HG03060 (cell line): ENCODE measurements around the gene GSN.

Source experiments
- ATAC-seq: cut with Tn5 transposase; IDR thresholded peaks from one replicate; pipeline ENCODE4 v1.9.1; 2021; ENCODE audit warnings: low read depth, moderate number of reproducible peaks; ENCODE audit not compliant: unreplicated experiment

The GSN gene

GRCh38 chr9:121267689-121268597 is at the start of gene GSN:
TSS of gene GSN (plus strand) at chr9:121268162. CDS start at chr9:121301972, 33,810 bp downstream.
- ATAC-seq, result no peak

- peak; percentile 26 for ATAC-seq
These were observed 49.5 kb upstream of the GSN start for GRCh38 chr9:121218357-121219027.

DNA sequence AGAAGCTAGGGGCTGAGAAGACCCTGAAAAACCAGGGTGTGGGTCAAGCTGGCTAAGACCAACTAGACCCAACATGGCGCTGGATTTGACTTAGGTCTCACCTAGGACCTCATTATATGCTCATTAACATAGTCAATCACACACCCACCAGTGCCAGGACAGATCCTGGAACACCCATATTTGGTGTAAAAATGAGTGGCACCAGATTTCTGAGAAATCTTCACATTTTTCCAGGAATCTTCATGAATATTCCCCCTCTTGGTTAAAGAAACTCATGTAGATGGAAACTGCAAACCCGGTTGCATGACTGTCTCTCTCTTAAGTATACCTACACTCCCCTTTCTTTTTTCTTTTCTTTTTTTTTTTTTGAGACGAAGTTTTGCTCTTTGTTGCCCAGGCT is 48.4 kb upstream of the GSN start:
- ATAC-seq, result no peak

DNA sequence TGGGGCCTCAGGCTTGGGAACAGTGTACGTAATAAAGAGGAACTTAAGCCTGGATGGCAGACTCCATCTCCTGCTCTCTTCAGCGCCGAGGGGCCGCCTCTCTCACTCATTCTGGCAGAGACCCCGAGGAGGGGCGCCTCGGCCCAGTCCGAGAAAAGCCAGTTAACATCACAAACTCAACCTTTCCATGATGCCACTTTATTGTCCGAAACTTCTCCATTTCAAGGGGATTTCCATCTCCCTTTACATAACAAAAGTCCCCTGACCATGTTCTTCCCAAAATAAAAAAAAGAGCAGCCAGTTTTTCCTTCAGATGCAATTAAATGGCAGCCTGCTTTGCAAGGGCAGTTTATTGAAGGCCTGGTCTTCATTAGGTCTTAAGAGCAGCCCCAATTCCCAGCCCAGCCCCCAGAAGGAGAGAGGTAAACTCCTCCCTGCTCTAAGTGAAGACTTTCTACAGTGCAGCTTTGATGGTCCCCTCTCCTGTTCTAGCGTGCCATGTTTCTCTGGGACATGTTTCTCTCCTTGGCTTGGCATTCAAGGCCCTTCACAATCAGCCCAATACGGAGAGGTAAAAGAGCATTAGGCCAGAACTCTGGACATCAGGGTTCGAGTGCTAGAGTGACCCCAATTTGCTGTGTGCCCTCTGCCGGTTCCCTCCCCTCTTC is 46.8 kb upstream of the GSN start:
- no peak for ATAC-seq

- ATAC-seq, result no peak
These were observed 46.3 kb upstream of the GSN start for GRCh38 chr9:121221664-121222055.

DNA sequence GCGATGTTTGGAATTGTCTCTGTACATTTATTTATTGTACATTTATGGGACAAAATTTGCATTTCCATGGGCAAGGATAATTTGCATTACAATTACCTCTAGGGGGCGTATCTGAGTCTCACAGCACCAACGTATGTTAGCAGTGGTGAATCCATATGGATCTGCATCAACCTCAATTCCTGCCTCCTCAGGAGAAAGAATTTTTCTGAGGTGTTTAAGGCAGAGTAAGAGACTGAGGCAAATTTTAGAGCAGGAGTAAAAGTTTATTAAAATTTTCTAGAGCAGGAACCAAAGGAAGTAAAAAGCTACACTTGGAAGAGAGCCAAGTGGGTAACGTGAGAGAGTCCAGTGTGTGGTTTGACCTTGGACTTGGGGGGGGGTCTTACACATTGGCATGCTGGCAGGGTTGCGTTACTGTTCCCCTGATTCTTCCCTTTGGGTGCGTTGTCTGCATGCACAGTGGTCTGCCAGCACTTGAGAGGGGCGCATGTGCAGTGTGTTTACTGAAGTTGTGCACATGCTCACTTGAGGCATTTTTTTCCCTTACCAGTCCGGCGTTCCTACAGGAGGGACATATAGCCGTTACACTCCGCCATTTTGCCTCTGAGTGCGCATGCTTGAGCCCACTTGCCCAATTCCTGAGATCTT is 45.3 kb upstream of the GSN start:
- no peak for ATAC-seq

DNA sequence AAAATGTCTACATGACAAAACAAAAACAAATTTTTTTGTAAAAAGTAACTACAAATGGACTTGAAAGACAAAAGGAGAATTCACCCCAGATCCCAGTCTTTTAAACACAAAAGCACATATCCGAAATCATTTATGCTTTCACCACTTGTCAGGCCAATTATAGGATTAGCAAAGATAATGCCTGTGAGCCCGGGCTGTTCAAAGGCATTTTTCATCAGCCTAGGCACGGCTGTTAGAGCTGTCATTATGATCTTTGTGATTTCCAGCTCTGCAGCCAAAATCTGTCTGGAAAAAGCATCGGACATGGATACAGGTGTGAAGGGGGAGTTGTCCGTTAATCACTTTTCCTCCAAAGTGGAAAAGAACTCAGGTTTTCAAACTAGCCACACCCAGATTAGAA is 42.7 kb upstream of the GSN start:
- no peak for ATAC-seq

DNA sequence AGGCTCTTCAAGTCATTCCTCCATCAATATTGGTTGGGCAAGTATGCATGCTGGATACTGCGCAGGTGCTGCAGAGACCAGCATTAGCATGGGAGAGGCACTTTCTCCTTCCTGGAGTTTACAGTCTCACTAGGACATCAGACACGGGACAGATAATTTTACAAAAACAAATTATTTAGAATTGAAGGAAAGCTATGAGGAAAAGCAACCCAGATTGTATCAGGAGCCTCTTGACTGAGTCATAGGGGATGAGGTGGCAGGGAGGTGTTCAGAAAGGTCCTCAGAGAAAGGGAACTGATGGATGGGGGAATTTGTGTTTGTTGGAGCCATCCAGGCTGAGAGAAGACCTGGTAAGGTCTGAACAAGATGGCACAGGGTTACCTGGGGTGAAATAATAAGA is 41.8 kb upstream of the GSN start:
- ATAC-seq, result no peak

- no peak for ATAC-seq
These were observed 40.1 kb upstream of the GSN start for GRCh38 chr9:121227862-121228261.

DNA sequence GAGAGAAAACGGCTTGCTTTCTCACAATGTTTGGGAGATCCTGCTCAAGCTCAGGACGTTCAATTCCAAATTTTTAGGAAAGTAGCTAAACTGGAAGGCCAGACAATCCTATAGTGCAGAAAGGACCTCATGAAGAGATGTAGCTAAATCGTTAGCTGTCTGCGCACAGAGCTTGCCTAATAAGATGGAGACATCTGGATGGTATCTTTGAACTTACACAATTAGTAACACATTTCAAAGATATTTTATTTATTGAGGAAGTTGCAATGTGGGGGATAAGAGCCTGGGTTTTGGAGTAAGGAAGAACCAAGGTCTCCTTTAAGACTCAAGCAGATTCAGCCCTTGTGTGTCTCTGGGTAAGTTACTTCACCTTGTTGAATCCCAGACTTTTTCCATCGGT is 37.7 kb upstream of the GSN start:
- ATAC-seq, result no peak

GRCh38 chr9:121232251-121232650 is 35.7 kb upstream of the GSN start:
- ATAC-seq, result no peak

DNA sequence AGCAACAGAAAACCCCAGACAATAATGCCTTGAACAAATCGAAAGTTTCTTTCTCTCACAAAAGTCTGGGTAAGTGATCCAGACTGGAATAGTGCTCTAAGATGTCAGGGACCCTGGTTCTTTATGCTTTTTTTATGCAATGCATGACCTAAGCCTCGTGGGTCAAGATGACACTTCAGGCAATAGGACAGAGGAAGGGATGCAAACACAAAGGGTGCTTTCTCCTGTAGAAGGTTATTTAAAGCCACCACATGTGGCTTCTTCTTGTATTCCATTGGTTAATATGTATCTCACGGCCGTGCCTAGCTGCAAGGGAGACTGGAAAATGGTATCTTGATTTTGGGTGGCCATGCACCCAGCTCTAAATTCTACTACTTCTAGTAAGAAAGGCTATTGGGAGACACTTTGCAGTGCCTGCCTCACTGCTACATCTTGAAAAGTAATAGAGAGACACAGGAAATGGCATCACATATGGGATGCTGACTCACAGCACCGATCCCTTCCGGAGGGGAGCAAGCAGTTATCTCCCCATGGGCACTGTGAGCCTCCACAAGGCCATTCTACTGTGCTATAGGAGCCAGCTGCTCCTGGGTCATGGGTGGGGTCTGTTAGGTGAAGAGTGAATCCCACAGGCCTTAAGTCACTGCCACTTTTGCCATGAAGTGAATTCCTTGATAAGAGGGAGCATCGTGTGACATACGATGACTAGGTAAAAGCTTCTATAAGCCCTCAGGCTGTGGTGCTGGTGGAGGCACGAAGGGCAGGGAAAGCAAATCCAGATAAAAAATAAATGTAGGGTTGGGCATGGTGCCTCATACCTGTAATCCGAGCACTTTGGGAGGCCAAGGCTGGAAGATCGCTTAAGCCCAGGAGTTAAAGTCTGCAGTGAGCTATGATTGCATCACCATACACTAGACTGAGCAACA is 33.8 kb upstream of the GSN start:
- no peak for ATAC-seq

- ATAC-seq, result no peak
These were observed 33.2 kb upstream of the GSN start for GRCh38 chr9:121234832-121235161.

GRCh38 chr9:121235512-121235911 is 32.5 kb upstream of the GSN start:
- ATAC-seq, result no peak

- ATAC-seq, result no peak
These were observed 30.0 kb upstream of the GSN start for GRCh38 chr9:121237916-121238315.

GRCh38 chr9:121239071-121239470 is 28.9 kb upstream of the GSN start:
- no peak for ATAC-seq

DNA sequence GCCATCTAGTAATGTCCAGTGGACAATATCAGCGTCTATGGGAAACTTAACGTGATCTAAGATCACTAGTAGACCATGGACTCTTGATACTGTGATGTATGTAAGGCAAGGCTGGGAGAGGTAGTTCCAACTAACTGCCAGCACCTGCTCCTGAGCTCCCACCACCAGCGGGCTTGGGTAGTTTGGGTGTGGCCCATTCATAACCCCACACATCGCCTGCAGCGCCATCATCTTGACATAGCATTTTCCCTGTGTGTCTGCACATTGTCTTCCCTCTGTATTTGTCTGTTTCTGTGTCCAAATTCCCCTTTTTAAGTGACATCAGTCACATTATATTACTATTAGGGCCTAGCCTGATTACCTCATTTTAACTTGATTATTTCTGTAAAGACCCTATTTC is 28.1 kb upstream of the GSN start:
- ATAC-seq, result no peak

- no peak for ATAC-seq
These were observed 27.4 kb upstream of the GSN start for GRCh38 chr9:121240472-121241135.

DNA sequence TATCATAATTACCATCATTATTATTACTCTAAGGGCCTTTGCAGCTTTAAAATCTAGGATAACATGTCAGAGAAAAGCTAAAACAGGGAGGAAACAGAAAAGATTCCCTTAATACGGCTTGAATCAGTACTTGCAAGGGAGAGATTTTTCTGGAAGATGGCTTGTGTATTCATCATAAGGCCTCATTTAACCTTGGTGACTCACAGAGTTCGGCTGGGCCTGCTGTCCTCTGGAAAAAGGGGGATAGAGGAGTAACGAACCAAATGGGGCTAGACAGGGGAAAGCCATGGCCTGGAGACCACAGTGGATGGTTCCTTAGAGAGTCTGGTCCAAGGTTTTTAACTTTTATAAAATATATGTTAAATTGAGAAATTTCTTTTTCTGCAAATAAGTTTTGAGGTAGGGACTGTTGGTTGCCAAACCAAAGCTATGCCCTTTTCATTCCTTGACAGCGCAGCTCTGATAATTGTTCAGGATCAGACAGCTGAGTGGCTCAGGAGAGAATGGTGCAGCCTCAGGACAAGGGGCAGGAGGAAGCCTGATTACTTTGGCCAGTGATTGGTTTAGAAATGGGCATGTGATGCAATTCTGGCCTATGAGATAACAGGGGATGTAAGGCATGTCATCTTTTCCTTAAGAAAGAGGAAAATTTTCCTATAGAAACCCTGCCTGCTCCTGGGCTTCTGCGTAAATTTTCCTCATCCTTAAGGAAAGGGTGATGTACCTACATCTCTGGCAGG is 25.6 kb upstream of the GSN start:
- ATAC-seq, result no peak
